Gastroesophageal sphincter (tissue), 3 donors: ENCODE measurements around the gene NRXN2.

Experiments used
- POLR2A ChIP-seq, 2 donors: fragments of 450-650 bp; IDR thresholded peaks; one replicate each; pipeline ENCODE4 v1.6.1; 2017; ENCODE audit warnings: antibody characterized with exemption in 2 of 2, mild to moderate bottlenecking in 2 of 2, moderate library complexity in 1 of 2
- POLR2AphosphoS5 ChIP-seq: sonication (generic); formaldehyde crosslinking; IDR thresholded peaks from one replicate; pipeline ENCODE4 v1.6.1; 2017; ENCODE audit warnings: antibody characterized with exemption
- TF ChIP-seq, protein P1 (sequence below), 4 experiments: fragments of 200-600 bp in 2 of 4; fragments of 450-650 bp in 2 of 4; sonication (generic) in 1 of 4; IDR thresholded peaks; one replicate each; pipeline ENCODE4 v1.5.1; 2017 to 2019; ENCODE audit warnings: antibody characterized with exemption in 4 of 4, mild to moderate bottlenecking in 2 of 4, moderate library complexity in 2 of 4

DNA sequence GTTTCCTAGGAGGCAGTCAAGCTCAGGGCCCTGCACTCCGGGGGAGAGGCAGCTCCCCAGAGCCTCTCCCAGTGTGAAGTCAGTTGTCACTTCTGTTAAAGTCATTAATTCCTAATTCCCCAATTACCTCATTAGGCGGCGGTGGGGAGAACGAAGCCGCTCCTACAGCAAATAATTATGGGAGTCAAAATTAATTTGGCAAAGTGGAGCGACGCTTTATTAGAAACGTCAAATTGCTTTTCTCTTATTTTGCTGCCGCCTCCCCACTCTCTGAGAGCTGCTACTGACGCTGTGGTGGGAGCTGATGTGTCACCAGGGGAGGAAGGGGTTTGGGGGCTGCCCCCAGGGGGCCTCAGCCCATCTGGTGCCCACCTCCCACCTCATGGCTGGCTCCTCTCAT, 90.3 kb downstream of the NRXN2 start:
- TF ChIP-seq POLR2A (IDR thresholded peaks at IDR 0.05) (no peak), POLR2AphosphoS5 (no peak)
- TF ChIP-seq, protein P1, sequence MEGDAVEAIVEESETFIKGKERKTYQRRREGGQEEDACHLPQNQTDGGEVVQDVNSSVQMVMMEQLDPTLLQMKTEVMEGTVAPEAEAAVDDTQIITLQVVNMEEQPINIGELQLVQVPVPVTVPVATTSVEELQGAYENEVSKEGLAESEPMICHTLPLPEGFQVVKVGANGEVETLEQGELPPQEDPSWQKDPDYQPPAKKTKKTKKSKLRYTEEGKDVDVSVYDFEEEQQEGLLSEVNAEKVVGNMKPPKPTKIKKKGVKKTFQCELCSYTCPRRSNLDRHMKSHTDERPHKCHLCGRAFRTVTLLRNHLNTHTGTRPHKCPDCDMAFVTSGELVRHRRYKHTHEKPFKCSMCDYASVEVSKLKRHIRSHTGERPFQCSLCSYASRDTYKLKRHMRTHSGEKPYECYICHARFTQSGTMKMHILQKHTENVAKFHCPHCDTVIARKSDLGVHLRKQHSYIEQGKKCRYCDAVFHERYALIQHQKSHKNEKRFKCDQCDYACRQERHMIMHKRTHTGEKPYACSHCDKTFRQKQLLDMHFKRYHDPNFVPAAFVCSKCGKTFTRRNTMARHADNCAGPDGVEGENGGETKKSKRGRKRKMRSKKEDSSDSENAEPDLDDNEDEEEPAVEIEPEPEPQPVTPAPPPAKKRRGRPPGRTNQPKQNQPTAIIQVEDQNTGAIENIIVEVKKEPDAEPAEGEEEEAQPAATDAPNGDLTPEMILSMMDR (IDR thresholded peaks at IDR 0.05), result no peak
